WI38 (cell line): Measurements from ENCODE around the gene FHAD1.

Experiments
- H3K4me3 ChIP-seq: 2 replicates; pipeline ENCODE4 v1.5.1; 2011; ENCODE audit warnings: low read depth, mild to moderate bottlenecking, control low read depth, low read length
- TF ChIP-seq, protein P1 (sequence below): IDR thresholded peaks from 2 replicates; pipeline ENCODE4 v1.5.1; 2012; ENCODE audit warnings: low read depth, mild to moderate bottlenecking, control low read depth, low read length

The FHAD1 gene

DNA sequence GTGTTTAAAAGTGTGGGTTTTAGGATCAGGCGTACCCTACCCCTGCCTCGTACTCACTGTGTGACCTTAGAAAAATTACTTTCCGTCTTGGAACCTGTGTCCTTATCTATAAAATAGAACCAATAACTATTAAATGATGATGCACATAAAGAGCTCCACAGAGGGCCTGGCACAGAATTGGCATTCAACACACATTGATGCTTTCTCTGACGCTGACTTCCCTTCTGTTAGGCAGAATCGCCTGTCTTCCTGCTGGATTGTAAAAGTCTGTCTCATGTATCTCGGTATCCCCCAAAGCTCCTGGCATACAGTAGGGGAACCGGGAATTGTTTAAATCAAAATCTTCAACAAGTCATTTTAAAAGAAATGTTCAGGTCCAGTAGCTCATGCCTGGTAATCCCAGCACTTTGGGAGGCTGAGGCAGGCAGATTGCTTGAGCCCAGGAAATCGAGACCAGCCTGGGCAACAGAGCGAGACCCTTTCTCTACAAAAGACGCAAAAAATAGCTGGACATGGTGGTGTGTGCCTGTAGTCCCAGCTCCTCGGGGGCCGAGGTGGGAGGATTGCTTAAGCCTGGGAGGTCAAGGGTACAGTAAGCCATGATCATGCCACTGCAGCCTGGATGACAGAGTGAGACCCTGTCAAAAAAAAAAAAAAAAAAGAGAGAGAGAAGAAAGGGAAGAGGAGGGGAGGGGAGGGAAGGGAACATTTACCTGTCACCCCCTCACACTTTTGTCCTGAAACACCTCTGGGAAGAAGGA lies 41.3 kb upstream of the FHAD1 start:
- no peak overlapping the region for H3K4me3 ChIP-seq
- TF ChIP-seq, protein P1, sequence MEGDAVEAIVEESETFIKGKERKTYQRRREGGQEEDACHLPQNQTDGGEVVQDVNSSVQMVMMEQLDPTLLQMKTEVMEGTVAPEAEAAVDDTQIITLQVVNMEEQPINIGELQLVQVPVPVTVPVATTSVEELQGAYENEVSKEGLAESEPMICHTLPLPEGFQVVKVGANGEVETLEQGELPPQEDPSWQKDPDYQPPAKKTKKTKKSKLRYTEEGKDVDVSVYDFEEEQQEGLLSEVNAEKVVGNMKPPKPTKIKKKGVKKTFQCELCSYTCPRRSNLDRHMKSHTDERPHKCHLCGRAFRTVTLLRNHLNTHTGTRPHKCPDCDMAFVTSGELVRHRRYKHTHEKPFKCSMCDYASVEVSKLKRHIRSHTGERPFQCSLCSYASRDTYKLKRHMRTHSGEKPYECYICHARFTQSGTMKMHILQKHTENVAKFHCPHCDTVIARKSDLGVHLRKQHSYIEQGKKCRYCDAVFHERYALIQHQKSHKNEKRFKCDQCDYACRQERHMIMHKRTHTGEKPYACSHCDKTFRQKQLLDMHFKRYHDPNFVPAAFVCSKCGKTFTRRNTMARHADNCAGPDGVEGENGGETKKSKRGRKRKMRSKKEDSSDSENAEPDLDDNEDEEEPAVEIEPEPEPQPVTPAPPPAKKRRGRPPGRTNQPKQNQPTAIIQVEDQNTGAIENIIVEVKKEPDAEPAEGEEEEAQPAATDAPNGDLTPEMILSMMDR, result no peak

DNA sequence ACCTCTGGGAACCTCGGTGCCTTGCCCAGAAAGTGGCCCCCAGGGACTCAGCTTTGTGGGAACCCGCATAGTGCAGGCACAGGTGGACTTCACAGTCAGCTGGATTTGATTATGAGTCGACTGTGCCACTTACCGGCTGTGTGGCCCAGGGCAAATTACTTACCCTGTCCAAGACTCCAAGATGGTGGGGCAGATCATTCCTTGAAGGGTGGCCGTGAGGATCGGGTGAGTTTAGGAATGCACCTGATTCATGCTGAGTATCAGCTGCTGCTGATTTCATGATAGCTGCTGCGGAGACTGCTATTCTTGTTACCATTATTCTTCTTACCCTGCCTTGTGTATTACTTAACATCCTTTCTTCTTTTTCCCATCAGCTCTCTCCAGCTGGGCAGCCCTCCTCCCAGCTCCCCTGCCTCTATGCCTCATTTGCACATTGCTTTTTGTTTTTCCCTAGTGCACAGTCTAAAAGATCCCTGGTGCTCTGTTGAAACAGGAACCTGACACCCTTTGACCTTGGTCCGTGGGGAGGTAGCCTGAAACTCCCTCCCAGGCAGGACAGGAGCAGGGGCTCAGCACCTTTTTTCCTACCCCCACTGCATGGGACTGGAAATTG lies 40.5 kb upstream of the FHAD1 start:
- H3K4me3 ChIP-seq, result no peak overlapping the region
- TF ChIP-seq, protein P1, result no peak

DNA sequence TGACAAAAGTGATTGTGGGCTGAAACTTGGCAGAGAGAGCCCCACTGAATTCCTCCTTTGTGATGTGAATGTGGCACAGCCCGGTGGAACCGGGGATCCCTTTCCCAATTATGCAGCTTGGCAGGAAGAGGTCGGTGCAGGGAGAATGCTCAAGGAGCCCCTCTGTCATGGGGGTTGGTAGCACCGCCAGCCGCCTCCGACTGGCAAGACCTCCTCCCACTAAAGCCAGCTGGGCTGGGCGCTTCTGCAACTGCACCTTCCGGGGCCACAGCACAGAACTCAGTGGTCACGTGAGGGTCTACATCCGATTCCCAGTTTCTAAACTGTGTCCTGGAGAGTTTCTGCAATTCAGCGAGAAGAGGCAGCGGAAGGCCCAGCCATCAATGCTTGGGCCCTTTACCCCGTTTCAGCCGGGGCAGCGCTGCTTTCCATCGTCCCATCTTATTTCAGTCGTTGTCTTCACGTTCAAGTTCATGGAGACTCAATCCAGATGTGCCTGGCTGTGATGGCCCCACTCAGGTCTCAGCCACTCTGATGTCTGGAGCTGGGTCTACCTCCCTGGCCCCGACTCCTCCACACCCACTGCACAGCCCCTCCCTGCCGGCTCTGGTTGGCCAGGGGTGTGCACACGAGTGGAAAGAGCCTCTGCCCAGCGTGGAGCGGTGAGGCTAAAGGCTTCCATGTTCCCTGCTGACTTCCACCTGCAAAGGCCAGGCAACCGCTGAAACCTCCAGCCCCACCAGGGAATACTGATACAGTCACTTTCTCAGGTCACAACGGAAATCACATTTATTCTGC lies 39.8 kb upstream of the FHAD1 start:
- no peak overlapping the region for H3K4me3 ChIP-seq
- TF ChIP-seq, protein P1, result no peak

DNA sequence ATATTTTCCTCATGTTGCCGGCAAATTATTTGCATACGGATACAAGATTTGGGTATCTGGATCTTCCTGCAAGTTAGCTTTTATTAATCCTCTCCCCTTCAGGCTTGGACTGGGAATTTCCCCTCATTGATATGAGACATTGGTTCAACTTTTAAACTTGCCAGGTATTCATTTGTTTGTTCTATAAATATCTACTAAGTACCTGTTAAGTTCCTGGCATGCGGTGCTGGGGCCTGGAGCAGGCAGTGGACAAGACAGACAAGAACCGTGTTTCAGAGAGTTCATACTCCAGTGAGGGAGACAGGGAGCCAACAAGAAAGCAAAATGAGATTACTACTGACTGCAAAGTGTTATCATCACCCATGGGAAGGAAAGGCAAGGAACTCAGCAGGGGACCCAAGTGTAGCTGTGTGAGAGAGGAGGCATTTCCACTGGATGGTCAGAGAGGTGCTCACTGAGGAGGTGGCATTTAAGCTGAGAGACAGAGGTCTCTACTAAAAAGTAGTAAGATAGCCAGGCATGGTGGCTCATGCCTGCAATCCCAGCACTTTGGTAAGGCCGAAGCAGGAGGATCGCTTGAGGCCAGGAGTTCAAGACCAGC lies 39.1 kb upstream of the FHAD1 start:
- H3K4me3 ChIP-seq, result no peak overlapping the region
- TF ChIP-seq, protein P1, result no peak

DNA sequence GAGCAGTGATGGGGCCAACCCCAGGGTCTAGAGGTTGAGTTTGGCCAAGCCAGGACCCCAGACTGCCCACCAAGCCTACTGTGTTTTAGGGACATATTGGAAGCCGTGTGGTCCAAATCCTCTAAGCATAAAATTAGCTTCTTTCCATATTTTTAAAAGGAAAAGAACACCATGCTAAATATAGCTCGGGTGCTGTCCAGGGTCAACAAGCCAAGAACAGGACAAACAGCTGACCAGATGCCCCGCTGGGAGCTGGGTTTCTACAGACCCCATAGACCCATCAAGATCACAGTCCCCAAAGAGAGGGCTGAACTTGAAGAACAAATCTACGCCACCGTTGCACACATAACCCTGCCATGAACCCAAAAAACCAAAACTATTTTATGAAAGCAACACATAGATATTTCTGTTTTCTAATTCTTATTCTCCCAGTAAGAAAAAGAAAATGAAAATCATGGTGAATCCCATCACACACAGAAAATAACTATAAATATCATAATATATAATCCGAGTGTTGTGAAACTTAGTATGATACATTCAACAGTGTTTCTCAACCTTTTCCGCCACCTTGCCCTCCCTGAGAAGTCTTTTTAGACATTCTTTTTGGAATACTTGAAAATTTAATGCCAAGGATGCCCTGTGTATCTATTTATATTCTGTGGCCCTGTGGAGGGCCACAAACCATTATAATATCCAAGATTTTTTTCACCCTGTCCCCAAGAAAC lies 36.2 kb upstream of the FHAD1 start:
- TF ChIP-seq, protein P1, result no peak

DNA sequence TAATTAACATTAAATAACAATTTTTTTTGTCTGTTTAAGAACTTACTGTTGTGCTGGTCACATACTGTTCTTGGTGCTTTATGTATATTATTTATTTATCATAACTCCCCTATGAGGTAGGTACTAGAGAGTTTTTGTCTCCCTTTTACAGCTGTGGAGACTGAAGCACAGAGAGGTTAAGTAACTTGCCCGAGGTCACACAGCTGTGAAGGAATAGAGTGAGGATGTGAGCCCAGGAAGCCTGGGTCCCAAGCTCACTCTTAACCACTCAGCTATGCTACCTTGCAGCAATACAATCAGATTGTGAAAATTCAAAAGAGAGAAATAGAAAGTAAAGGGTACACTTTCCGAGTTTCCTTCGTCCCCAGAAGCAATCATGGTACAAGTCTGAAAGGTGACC lies 35.6 kb upstream of the FHAD1 start:
- TF ChIP-seq, protein P1, result no peak

More for the DNA sequence above, 36.2 kb upstream of the FHAD1 start:
- H3K4me3 ChIP-seq, result no peak overlapping the region

More for the DNA sequence above, 35.6 kb upstream of the FHAD1 start:
- no peak overlapping the region for H3K4me3 ChIP-seq
